ENCODE results near the gene MRPL55.

MRPL55 gene

GRCh38 chr1:228074954-228075730 is 34.0 kb downstream of the MRPL55 start:
- H3K4me3 ChIP-seq (ENCODE audit: control insufficient read depth, low read depth, low read length): no peak overlapping the region
- DNase-seq (ENCODE audit: low read depth): no peak
- TF ChIP-seq, protein P1, sequence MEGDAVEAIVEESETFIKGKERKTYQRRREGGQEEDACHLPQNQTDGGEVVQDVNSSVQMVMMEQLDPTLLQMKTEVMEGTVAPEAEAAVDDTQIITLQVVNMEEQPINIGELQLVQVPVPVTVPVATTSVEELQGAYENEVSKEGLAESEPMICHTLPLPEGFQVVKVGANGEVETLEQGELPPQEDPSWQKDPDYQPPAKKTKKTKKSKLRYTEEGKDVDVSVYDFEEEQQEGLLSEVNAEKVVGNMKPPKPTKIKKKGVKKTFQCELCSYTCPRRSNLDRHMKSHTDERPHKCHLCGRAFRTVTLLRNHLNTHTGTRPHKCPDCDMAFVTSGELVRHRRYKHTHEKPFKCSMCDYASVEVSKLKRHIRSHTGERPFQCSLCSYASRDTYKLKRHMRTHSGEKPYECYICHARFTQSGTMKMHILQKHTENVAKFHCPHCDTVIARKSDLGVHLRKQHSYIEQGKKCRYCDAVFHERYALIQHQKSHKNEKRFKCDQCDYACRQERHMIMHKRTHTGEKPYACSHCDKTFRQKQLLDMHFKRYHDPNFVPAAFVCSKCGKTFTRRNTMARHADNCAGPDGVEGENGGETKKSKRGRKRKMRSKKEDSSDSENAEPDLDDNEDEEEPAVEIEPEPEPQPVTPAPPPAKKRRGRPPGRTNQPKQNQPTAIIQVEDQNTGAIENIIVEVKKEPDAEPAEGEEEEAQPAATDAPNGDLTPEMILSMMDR (IDR thresholded peaks at IDR 0.05; ENCODE audit: control insufficient read depth, insufficient read depth, low read depth, low read length, missing control alignments): no peak

DNA sequence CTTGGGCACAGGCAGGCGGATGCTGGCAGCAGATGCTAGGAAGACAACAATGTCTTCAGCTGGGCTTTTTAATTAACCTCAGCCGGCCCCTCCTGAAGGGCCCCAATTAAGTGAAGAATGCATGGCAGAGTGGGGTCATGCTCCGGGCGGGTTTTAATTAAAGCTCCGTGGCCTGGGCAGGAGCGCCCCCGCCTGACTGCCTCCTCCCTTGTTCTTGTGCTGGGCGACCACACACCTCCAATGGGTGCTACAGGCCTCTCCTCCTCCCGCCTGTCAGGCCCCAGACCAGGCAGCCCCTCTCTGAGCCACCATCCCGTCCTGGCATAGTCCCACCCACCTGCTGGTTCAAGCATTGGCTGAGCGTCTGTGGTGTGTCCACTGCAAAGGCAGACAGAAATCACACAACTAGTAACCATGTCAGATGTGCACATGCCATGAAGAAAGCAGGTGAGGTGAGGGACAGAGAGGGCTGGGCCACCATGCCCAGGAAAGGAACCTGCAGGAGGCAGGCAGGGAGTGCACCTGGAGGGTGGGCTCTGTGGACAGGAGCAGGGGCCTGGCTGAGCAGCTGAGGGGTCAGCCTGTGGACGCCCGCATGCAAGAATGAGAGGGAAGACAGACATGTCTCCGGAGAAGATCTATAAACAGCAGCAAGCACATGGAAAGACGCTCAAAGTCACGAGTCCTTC is 35.1 kb downstream of the MRPL55 start:
- no peak for DNase-seq (ENCODE audit: low read depth)
- TF ChIP-seq, protein P1 (IDR thresholded peaks at IDR 0.05; ENCODE audit: control insufficient read depth, insufficient read depth, low read depth, low read length, missing control alignments): peak; percentile 35

DNA sequence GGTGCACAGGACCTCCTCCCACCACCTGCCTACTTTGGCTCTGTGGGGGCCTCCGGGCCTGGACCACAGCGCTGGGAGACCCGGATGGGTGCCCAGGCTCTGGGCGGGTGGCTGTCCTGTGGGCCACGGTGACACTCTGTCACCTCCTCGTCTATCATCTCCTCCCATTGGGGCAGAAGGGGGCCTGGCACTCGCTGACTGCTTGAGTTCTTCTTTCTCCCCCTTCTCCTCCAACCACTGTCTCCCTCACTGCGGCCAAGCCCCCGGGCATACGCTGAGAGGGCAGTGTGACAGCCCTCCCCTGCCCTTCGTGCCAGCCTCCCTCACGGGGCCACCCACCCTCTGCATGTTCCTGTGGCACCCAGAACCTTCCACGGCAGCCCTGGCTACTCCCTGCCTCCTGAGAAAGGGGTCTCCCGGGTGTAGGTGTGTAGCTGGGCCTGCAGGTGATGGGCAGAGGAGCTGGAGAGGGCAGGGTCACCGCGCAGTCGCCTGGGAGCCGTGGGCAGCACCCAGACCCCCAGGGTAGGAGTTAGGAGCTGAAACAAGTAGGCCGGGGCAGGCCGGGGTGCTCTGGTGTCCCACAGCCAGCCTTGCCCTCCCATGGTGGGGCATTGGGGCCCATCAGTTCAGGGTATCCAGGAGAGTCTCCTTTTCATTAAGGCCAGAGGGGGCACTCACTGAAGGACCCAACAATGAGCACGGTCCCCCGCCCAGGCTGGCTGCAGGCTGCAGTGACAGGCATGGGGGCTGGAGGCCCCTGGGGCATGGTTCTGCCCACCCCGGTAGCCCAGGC is 35.8 kb downstream of the MRPL55 start:
- DNase-seq (ENCODE audit: low read depth): no peak
- TF ChIP-seq, protein P1 (IDR thresholded peaks at IDR 0.05; ENCODE audit: control insufficient read depth, insufficient read depth, low read depth, low read length, missing control alignments): no peak
- no peak overlapping the region for H3K4me3 ChIP-seq (ENCODE audit: control insufficient read depth, low read depth, low read length)

More for the DNA sequence above, 35.1 kb downstream of the MRPL55 start:
- H3K4me3 ChIP-seq (ENCODE audit: control insufficient read depth, low read depth, low read length): no peak overlapping the region

DNA sequence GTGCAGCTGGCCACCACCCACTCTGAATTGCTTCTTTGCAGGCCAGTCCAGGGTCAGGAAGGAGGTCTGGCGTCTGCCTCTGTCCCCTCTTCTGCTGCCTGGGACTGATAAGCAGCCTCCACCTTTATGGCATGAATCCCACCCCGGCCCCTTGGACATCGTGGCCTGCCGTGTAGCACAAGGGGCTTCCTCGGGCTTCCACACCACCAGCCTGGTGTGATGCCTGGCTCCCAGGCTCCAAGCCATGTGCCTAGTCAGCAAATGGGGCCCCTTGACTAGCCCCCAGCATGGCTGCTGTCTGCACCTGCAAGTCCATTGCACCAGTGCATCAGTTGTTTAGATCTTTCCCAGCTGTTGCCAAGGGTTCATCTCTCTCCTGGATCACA is 36.4 kb downstream of the MRPL55 start:
- DNase-seq (ENCODE audit: low read depth): no peak
- no peak overlapping the region for H3K4me3 ChIP-seq (ENCODE audit: control insufficient read depth, low read depth, low read length)
- TF ChIP-seq, protein P1 (IDR thresholded peaks at IDR 0.05; ENCODE audit: control insufficient read depth, insufficient read depth, low read depth, low read length, missing control alignments): no peak

GRCh38 chr1:228071839-228072657 is 37.1 kb downstream of the MRPL55 start:
- TF ChIP-seq, protein P1 (IDR thresholded peaks at IDR 0.05; ENCODE audit: control insufficient read depth, insufficient read depth, low read depth, low read length, missing control alignments): no peak
- H3K4me3 ChIP-seq (ENCODE audit: control insufficient read depth, low read depth, low read length): no peak overlapping the region
- no peak for DNase-seq (ENCODE audit: low read depth)

GRCh38 chr1:228070851-228071250 is 38.2 kb downstream of the MRPL55 start:
- TF ChIP-seq, protein P1 (IDR thresholded peaks at IDR 0.05; ENCODE audit: control insufficient read depth, insufficient read depth, low read depth, low read length, missing control alignments): no peak
- DNase-seq (ENCODE audit: low read depth): no peak
- no peak overlapping the region for H3K4me3 ChIP-seq (ENCODE audit: control insufficient read depth, low read depth, low read length)
